ENCODE results near the gene GDPGP1.

DNA sequence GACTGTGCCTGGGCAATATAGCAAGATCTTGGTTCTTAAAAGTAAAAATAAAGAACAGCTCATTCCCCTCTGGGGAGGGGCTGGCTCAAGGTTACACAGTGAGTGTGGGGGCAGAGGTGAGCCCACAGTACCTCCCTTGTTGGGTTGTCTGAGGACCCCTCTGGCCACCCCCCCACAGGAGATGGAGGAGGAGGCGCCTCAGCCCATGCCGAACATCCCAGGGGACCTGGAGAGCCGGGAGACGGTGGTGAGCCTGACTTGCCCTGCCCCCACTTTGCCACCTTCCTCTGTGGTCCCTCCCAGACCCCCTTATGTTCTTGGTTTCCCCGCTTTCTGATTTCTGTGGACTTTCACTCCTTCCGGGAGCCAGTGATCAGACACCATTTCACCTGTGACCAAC, 60.1 kb downstream of the GDPGP1 start:
- TF ChIP-seq EZH2 (IDR thresholded peaks at IDR 0.05) = no peak
- TF ChIP-seq POLR2AphosphoS5 (IDR thresholded peaks at IDR 0.05; ENCODE audit: borderline replicate concordance, low read depth, low read length) = no peak
- no peak for TF ChIP-seq FOXP2 (optimal IDR thresholded peaks at IDR 0.05; ENCODE audit: control extremely low read depth, extremely low read length, insufficient read depth)
